ENCODE results near the gene EXOG. TPM values are rescaled to one million over a fixed set of nuclear protein-coding genes. Genes with fewer than 3 reads are reported as not detected.

EXOG gene
- total RNA-seq, 2 donors from 2014 or later: 6.1 to 12.0 TPM

DNA sequence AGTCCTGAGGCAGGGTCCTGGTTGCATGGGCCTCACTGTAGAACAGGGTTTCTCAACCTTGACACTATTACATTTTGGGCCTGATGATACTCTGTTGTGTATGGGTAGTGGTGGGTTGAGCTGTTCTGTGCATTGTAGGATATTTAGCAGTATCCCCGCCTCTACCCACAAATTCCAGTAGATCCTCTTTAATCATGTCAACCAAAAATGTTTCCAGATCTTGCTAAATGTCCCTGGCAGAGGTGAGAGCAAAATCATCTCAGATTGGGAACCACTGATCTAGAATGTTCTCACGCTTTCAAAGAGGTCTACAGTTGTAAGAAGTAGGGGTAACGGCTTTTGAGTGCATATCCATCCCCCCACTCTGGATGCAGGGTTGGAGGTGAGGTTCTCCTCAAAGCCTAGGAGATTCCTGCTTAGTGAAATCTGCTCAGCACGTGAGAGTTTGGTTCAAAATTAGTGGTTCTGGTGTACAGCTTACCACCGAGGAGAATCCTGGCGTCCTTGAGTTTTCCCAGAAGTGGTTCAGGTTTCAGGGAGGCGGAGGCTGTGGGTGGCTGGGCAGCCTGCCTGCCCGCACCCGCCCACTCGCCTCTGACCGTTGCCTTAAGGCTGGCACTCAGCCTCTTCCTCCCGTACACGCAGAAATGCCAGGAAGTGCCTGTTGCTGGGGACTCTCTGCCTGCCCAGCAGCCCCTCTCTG, 37.2 kb upstream of the EXOG start:
- Histone ChIP-seq H3K36me3 (no peaks in the 10 kb centered on the region), H3K27me3 (no peaks in the 10 kb centered on the region), H3K9me3 (no peaks in the 10 kb centered on the region), H3K27ac (peak overlapping the region; percentile 55), H3K9ac (ENCODE audit: low read depth in 2 of 2, low read length in 2 of 2) (peak overlapping the region; percentile 64 to 66), H3K4me1 (peaks cover 10% of the 10 kb centered on the region), H3K4me3 (peak overlapping the region; percentile 28)
- peak; percentile 68 for DNase-seq
- TF ChIP-seq, protein P1, sequence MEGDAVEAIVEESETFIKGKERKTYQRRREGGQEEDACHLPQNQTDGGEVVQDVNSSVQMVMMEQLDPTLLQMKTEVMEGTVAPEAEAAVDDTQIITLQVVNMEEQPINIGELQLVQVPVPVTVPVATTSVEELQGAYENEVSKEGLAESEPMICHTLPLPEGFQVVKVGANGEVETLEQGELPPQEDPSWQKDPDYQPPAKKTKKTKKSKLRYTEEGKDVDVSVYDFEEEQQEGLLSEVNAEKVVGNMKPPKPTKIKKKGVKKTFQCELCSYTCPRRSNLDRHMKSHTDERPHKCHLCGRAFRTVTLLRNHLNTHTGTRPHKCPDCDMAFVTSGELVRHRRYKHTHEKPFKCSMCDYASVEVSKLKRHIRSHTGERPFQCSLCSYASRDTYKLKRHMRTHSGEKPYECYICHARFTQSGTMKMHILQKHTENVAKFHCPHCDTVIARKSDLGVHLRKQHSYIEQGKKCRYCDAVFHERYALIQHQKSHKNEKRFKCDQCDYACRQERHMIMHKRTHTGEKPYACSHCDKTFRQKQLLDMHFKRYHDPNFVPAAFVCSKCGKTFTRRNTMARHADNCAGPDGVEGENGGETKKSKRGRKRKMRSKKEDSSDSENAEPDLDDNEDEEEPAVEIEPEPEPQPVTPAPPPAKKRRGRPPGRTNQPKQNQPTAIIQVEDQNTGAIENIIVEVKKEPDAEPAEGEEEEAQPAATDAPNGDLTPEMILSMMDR (IDR thresholded peaks at IDR 0.05): no peak
- intact Hi-C loops (cut with DNase I): no loop called here

GRCh38 chr3:38459499-38460048, 36.6 kb upstream of the EXOG start:
- H3K36me3 ChIP-seq: no peaks in the 10 kb centered on the region
- H3K9ac ChIP-seq (ENCODE audit: low read depth in 2 of 2, low read length in 2 of 2): peak overlapping the region; percentile 64 to 66
- TF ChIP-seq, protein P1 (IDR thresholded peaks at IDR 0.05): no peak
- peak; percentile 32 for DNase-seq
- H3K4me3 ChIP-seq: peak overlapping the region; percentile 28
- no peaks in the 10 kb centered on the region for H3K9me3 ChIP-seq
- peaks cover 10% of the 10 kb centered on the region for H3K4me1 ChIP-seq
- H3K27ac ChIP-seq: peak overlapping the region; percentile 55
- intact Hi-C loops (cut with DNase I): no loop called here
- H3K27me3 ChIP-seq: no peaks in the 10 kb centered on the region

DNA sequence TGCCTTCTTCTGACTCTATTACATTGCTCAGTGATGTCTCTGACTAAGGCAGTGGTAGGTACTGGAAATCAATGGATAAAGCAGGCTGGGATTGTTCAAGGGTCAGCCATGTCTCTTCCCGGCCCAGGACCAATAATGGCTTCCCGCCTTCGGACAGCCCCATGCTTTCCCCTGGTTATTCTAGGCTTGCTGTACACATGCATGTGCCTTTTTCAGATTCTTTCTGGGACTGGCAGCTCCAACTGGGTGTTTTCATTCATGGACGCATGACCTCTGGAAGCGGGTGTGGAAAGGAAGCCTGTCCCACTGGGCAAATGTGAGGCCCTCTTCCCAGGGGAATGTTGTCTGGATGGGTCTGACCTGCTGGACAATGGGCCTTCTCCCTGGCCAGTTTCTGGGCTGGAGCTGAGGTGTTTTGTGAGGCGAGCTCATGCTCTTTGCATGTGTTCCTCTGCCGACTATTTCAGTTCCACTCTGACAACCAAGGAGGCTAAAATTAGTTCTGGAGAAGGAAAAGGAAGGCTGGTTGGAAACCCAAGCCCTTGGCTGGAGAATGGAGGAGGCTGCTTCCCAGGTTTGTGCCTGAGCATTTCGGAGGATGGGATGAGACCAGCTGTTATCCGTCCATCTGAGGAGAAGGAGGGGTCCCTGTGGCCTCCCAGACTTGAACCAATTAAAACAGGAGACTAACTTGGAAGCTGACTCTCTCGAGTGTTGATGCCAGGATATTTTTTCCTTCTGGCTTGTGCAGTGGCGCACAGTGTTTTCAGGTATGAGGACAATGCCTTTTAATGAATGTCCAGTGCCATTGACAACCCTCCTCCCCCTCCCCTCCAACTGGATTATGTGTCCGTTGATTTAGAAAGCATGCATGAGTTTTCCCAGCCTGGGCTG, 35.5 kb upstream of the EXOG start:
- intact Hi-C loops (cut with DNase I): no loop called here
- no peaks in the 10 kb centered on the region for H3K36me3 ChIP-seq
- H3K27ac ChIP-seq: no peak overlapping the region
- H3K9ac ChIP-seq (ENCODE audit: low read depth in 2 of 2, low read length in 2 of 2): no peak overlapping the region
- TF ChIP-seq, protein P1 (IDR thresholded peaks at IDR 0.05): no peak
- no peaks in the 10 kb centered on the region for H3K9me3 ChIP-seq
- H3K4me1 ChIP-seq: peaks cover 10% of the 10 kb centered on the region
- DNase-seq: no peak
- H3K27me3 ChIP-seq: no peaks in the 10 kb centered on the region
- no peak overlapping the region for H3K4me3 ChIP-seq

- no peak overlapping the region for H3K4me3 ChIP-seq
- no peak for DNase-seq
- intact Hi-C loops (cut with DNase I): no loop called here
- H3K9ac ChIP-seq (ENCODE audit: low read depth in 2 of 2, low read length in 2 of 2): no peak overlapping the region
- no peak overlapping the region for H3K27ac ChIP-seq
- H3K4me1 ChIP-seq: no peaks in the 10 kb centered on the region
- H3K36me3 ChIP-seq: no peaks in the 10 kb centered on the region
- no peaks in the 10 kb centered on the region for H3K27me3 ChIP-seq
- TF ChIP-seq, protein P1 (IDR thresholded peaks at IDR 0.05): no peak
- H3K9me3 ChIP-seq: no peaks in the 10 kb centered on the region
These were observed 30.5 kb upstream of the EXOG start for GRCh38 chr3:38465588-38466154.

GRCh38 chr3:38468765-38469164, 27.4 kb upstream of the EXOG start:
- no peak overlapping the region for H3K4me3 ChIP-seq
- H3K27ac ChIP-seq: peak overlapping the region; percentile 25
- H3K27me3 ChIP-seq: no peaks in the 10 kb centered on the region
- H3K9me3 ChIP-seq: no peaks in the 10 kb centered on the region
- intact Hi-C loops (cut with DNase I): no loop called here
- H3K9ac ChIP-seq (ENCODE audit: low read depth in 2 of 2, low read length in 2 of 2): no peak overlapping the region
- H3K4me1 ChIP-seq: no peaks in the 10 kb centered on the region
- H3K36me3 ChIP-seq: no peaks in the 10 kb centered on the region
- TF ChIP-seq, protein P1 (IDR thresholded peaks at IDR 0.05): no peak
- peak; percentile 71 for DNase-seq
